NT2/D1 (cell line): ENCODE measurements around the gene SRBD1.

Source experiments
- DNase-seq: peaks from one replicate; pipeline ENCODE4 v3.0.0-alpha.2; 2011; ENCODE audit warnings: low read depth, low spot score
- H3K27me3 ChIP-seq: 2 replicates; pipeline ENCODE4 v1.6.0; 2011; ENCODE audit warnings: mild to moderate bottlenecking; ENCODE audit not compliant: insufficient read length, insufficient read depth
- H3K36me3 ChIP-seq: 2 replicates; pipeline ENCODE4 v1.6.1; 2011; ENCODE audit warnings: mild to moderate bottlenecking, low read length, mixed read lengths; ENCODE audit not compliant: insufficient read depth, insufficient read length
- H3K4me1 ChIP-seq: 2 replicates; pipeline ENCODE4 v1.5.1; 2011; ENCODE audit not compliant: insufficient read depth, insufficient read length
- H3K4me3 ChIP-seq: 2 replicates; pipeline ENCODE4 v1.5.1; 2011; ENCODE audit warnings: low read depth; ENCODE audit not compliant: insufficient read length
- H3K9ac ChIP-seq: 2 replicates; pipeline ENCODE4 v1.6.0; 2011; ENCODE audit warnings: low read depth; ENCODE audit not compliant: insufficient read length
- H3K9me3 ChIP-seq: 2 replicates; pipeline ENCODE4 v1.5.1; 2011; ENCODE audit warnings: mild to moderate bottlenecking, low read length; ENCODE audit not compliant: insufficient read depth
- SUZ12 ChIP-seq: IDR thresholded peaks from 2 replicates; pipeline ENCODE4 v1.6.1; 2011; ENCODE audit not compliant: insufficient read length, insufficient read depth; ENCODE audit errors: extremely low read depth
- YY1 ChIP-seq: IDR thresholded peaks from 2 replicates; pipeline ENCODE4 v1.6.1; 2011; ENCODE audit not compliant: insufficient read length, insufficient read depth
- ZNF274 ChIP-seq: IDR thresholded peaks from 2 replicates; pipeline ENCODE4 v1.6.1; 2011; ENCODE audit warnings: mild to moderate bottlenecking, low read depth, low read length

SRBD1 gene

GRCh38 chr2:45540942-45541341, 70.1 kb downstream of the SRBD1 start:
- Histone ChIP-seq H3K9me3 (peaks cover 21% of the 10 kb centered on the region; the same call in 1 of the 2 replicates), H3K4me1 (no peaks in the 10 kb centered on the region), H3K36me3 (peaks cover 30% of the 10 kb centered on the region), H3K9ac (no peak overlapping the region), H3K27me3 (no peaks in the 10 kb centered on the region), H3K4me3 (no peak overlapping the region)
- TF ChIP-seq YY1 (no peak), ZNF274 (no peak), SUZ12 (no peak)
- no peak for DNase-seq

GRCh38 chr2:45533771-45534170, 77.3 kb downstream of the SRBD1 start:
- Histone ChIP-seq H3K4me1 (no peaks in the 10 kb centered on the region), H3K4me3 (no peak overlapping the region), H3K9ac (no peak overlapping the region), H3K9me3 (no peaks in the 10 kb centered on the region), H3K27me3 (no peaks in the 10 kb centered on the region), H3K36me3 (peaks cover 6% of the 10 kb centered on the region)
- no peak for DNase-seq
- TF ChIP-seq SUZ12, result no peak
- TF ChIP-seq YY1, result no peak
- no peak for TF ChIP-seq ZNF274

GRCh38 chr2:45532181-45532580, 78.9 kb downstream of the SRBD1 start:
- no peak for DNase-seq
- Histone ChIP-seq H3K4me1 (no peaks in the 10 kb centered on the region), H3K36me3 (no peaks in the 10 kb centered on the region), H3K9me3 (no peaks in the 10 kb centered on the region), H3K9ac (no peak overlapping the region), H3K4me3 (no peak overlapping the region), H3K27me3 (no peaks in the 10 kb centered on the region)
- TF ChIP-seq YY1, result no peak
- no peak for TF ChIP-seq ZNF274
- TF ChIP-seq SUZ12, result no peak

GRCh38 chr2:45524016-45524415, 87.1 kb downstream of the SRBD1 start:
- no peak for DNase-seq
- Histone ChIP-seq H3K27me3 (no peaks in the 10 kb centered on the region), H3K36me3 (peaks cover 5% of the 10 kb centered on the region), H3K4me1 (no peaks in the 10 kb centered on the region), H3K9me3 (no peaks in the 10 kb centered on the region), H3K4me3 (no peak overlapping the region), H3K9ac (no peak overlapping the region)
- no peak for TF ChIP-seq ZNF274
- TF ChIP-seq YY1, result no peak
- TF ChIP-seq SUZ12, result no peak

DNA sequence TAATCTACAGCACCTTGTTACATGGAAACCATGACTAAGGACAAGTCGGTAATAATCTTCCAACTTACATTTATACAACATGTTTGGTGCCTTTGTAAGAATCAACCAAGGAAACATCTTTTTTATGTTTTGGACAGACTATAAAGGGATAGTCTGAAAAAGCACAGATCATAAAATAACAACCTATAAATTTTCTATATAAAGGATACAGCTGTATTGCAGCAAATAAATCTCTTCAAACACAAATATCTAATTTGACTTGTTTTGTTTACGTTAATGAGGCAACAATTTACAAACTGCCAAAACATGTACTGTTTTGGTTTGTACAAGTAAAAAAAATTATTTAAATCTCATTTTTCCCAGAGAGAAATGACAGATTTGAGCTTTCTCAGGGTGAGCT, 92.5 kb downstream of the SRBD1 start:
- Histone ChIP-seq H3K27me3 (no peaks in the 10 kb centered on the region), H3K9me3 (no peaks in the 10 kb centered on the region), H3K9ac (no peak overlapping the region), H3K4me3 (no peak overlapping the region), H3K4me1 (no peaks in the 10 kb centered on the region), H3K36me3 (no peaks in the 10 kb centered on the region)
- no peak for TF ChIP-seq ZNF274
- no peak for TF ChIP-seq YY1
- no peak for TF ChIP-seq SUZ12
- DNase-seq, result no peak

DNA sequence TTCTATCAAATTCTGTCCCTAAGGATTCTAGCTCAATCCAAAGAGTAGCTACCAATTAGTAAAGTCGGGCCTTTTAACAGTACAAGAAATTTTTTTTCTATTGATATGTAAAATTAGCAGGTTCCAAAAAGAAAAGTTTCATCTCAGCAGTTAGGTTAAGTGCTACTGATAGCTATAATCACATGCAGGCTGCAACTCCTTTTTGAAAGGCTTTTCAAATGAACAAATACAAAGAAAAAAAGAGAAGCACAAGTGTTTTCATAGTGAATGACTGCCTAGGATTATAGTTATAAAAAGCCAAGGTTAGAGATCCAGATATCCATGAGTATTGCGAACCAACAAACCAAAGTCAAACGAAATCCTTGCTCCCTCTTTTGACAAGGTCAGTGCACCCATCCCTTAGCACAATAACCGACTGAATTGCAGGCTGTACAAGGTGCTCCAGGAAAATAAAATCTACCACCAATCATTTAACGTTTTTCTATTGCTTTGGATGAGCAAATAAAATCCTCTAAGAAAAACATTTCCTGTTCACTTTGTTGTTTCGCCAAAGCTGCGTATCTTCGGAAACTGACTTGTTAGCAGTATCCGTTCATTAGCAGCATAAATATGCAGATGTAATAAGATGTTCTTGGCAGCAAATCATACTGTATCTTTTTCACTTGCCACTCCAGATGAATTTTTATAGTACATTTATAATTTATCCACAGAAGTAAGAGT, 100.2 kb downstream of the SRBD1 start:
- H3K4me3 ChIP-seq, result no peak overlapping the region
- no peaks in the 10 kb centered on the region for H3K27me3 ChIP-seq
- H3K36me3 ChIP-seq, result no peaks in the 10 kb centered on the region
- DNase-seq, result no peak
- H3K9me3 ChIP-seq, result no peaks in the 10 kb centered on the region
- H3K4me1 ChIP-seq, result no peaks in the 10 kb centered on the region
- H3K9ac ChIP-seq, result no peak overlapping the region
- TF ChIP-seq ZNF274 (no peak), SUZ12 (no peak), YY1 (no peak)

- Histone ChIP-seq H3K4me3 (no peak overlapping the region), H3K9ac (no peak overlapping the region), H3K9me3 (no peaks in the 10 kb centered on the region), H3K4me1 (no peaks in the 10 kb centered on the region), H3K36me3 (no peaks in the 10 kb centered on the region), H3K27me3 (no peaks in the 10 kb centered on the region)
- no peak for DNase-seq
- TF ChIP-seq YY1 (no peak), SUZ12 (no peak), ZNF274 (no peak)
Measured at GRCh38 chr2:45506756-45507155, 104.3 kb downstream of the SRBD1 start.

DNA sequence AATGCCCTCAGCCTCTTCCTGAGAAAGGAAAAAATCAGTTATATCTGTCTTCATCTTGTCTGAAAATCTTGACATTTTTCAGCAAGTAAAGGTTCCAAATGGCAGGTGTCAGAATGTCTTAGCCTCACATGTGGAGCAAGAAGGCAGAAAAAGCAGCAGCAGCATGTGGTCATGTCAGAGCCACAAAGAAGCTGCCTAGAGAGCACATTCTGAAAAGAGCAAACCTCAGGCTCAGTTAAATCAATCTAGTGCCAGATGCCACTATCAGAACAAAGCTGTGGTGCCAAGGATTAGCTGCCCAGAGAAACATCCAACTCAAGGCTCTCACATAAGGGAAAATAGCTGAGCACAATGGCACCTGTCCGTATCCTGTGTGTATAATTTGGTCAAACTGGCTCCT, 105.9 kb downstream of the SRBD1 start:
- Histone ChIP-seq H3K4me3 (no peak overlapping the region), H3K9ac (no peak overlapping the region), H3K4me1 (no peaks in the 10 kb centered on the region), H3K27me3 (no peaks in the 10 kb centered on the region), H3K36me3 (no peaks in the 10 kb centered on the region), H3K9me3 (peaks cover 6% of the 10 kb centered on the region; the same call in 1 of the 2 replicates)
- DNase-seq, result no peak
- TF ChIP-seq SUZ12 (no peak), ZNF274 (no peak), YY1 (no peak)
